Left hindlimb (tissue), 1 donor: Measurements from ENCODE around the gene KLHDC1.
"Not testable (repeated sequence)": the region's sequence is repeated elsewhere in the genome, so short reads cannot be mapped to it uniquely, and the experiment has no call there.

Experiments used
- DNase-seq: peaks from one replicate; pipeline ENCODE4 v3.0.0-alpha.2; 2018

The KLHDC1 gene, protein sequence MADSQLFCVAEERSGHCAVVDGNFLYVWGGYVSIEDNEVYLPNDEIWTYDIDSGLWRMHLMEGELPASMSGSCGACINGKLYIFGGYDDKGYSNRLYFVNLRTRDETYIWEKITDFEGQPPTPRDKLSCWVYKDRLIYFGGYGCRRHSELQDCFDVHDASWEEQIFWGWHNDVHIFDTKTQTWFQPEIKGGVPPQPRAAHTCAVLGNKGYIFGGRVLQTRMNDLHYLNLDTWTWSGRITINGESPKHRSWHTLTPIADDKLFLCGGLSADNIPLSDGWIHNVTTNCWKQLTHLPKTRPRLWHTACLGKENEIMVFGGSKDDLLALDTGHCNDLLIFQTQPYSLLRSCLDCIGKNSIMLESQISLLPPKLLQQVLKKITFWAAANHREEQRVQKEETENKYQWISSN

GRCh38 chr14:49692811-49693734, at the start of gene KLHDC1:
Gene KLHDC1 (plus strand): TSS chr14:49693120. CDS start chr14:49693195, 75 bp downstream.
- DNase-seq, result peak; percentile 92

DNA sequence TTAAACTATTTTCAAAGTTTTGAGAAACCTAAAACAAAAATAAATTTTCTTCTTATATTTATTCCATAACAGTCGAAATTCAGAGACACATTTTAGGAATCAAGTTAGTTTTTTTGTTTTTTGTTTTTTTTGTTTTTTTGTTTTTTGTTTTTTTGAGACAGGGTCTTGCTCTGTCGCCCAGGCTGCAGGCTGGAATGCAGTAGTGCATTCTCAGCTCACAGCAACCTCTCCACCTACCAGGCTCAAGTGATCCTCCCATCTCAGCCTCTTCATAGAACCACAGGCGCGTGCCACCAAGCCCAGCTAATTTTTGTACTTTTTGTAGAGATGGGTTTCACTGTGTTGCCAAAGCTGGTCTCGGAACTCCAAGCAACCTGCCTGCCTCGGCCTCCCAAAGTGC, 39.4 kb upstream of the KLHDC1 start:
- DNase-seq, result no peak

GRCh38 chr14:49654511-49654910, 38.4 kb upstream of the KLHDC1 start:
- no peak for DNase-seq

DNA sequence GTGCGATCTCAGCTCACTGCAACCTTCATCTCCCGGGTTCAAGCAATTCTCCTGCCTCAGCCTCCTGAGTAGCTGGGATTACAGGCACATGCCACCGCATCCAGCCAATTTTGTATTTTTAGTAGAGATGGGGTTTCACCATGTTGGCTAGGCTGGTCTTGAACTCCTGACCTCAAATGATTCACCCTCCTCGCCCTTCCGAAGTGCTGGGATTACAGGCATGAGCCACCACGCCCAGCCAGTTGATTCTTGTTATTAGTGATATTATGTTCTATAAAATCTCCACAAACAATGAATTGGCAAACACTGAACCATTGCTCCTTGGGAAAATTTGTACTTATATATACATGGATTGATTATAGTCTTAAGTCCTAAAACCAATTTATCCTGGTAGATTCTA, 35.4 kb upstream of the KLHDC1 start:
- DNase-seq, result not testable (repeated sequence)

DNA sequence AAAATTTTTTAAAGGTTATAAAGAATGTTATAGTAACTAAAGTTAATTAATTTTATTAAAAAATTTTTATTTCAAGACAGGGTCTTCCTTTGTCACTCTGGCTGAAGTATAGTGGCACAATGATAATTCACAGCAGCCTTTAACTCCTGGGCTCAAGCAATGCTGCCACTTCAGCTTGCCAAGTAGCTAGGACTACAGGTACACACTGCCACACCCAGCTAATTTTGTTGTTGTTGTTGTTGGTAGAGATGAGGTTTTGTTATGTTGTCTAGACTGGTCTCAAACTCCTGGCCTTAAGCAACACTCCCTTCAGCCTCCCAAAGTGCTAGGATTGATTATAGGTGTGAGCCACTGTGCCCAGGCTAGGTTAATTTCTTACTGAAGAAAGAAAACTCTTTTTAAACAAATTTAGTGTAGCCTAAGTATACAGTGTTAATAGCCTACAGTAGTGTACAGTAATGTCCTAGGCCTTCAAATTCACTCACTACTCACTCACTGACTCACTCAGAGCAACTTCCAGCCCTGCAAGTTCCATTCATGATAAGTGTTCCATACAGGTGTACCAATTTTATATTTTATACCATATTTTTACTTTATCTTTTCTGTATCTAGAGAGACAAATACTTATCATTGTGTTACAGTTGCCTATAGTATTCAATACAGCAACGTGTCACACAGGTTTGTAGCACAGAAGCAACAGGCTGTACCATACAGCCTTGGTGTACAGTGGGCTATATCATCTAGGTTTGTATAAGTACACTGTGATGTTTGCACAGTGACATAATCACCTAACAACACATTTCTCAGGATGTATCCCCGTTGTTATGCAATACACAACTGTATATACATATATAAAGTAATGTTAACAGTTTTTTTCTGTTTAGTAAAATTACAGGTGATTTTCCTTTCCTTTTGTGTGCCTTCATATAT, 33.1 kb upstream of the KLHDC1 start:
- DNase-seq, result no peak

DNA sequence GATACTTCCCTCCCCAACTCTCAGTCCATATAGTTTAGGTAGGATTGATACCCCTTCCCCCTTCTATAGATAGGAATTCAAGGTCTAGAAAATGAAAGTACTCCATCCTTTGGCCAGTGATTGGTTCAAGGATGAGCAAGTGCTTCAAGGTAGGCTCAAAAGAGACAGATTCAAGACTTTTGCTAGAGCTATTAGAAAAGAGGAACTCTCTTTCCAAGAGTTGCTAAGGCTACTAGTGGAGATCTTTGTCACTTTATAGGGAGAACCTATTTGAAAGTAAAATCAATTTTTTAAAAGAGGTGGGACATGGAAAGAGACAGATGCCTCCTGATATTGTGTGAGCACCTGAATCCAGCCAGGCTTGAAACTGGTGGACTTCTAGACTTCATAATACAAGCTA, 22.4 kb upstream of the KLHDC1 start:
- no peak for DNase-seq

DNA sequence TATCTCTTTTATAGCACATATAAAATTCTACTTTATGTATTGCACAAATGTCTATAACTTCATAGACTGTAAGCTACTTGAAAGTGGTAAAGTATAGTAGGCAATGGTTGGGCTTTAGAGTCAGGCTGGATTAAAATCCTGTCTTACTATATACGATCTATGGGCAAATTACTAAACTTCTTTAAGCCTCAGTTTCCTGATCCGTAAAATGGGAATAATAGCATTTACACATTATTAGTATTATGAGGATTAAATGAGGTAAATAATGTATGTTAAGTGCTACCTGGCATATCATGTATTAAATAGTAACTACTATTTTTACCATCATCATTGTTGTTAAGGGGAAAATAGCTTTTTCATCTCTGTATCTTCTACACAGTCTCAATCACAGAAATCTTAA, 19.3 kb upstream of the KLHDC1 start:
- DNase-seq, result no peak

DNA sequence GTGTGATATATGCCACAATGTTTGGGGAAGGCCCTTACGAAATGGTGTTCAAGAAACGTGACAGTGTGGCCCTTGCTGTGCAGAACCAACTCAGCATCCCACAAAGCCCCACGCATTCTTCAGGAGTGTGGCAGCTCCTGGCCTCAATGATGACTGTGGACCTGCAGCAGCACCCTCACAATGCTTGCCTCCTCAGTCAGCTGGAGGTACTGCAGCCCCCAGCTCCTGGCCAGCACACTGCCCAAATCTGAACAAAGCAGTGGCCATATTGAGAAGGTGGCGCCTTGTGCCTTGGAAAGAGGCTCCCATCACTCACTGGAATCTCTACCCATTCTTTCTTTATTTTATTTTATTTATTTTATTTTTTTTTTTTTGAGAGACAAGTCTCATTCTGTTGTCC, 15.3 kb upstream of the KLHDC1 start:
- DNase-seq, result no peak

- DNase-seq, result no peak
Measured at GRCh38 chr14:49679271-49679670, 13.6 kb upstream of the KLHDC1 start.

DNA sequence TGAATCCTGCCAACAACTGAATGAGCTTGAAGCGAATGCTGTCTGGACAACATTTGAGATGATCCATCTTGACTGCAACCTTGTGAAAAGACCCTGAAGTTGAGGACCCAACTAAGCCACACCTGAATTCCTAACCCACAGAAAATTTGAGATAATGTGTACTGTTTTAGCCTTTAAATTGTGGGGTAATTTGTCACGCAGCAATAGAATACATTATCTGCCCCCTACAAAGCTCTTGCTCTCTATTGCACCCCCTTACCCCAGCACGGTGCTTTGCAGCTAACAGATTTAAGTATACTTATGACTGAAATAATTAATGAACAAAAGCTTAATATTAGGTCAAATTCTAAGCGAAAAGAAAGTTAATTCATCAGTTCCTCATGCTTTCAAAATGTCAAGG, 6.5 kb upstream of the KLHDC1 start:
- no peak for DNase-seq

- DNase-seq, result peak; percentile 87
Measured at GRCh38 chr14:49687942-49688700, 4.8 kb upstream of the KLHDC1 start, which contains the start of gene POLE2. Gene POLE2 (minus strand): TSS chr14:49688214. CDS start chr14:49688203, 11 bp downstream.

DNA sequence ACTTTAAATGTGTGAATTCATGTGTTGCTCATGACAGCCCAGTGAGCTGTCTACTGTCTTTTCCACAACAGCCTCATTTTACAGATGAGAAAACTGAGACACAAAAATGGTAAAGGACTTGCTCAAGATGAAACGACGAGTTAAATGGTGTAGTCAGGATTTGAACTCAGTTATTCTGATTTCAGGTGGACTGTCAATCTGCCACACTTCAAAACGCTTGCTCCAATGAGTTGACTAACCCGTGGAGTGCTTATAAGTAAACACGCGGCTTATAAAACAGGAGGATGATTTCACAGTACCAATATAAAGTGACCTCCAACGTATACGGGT, 4.3 kb upstream of the KLHDC1 start:
- DNase-seq, result no peak

GRCh38 chr14:49691031-49691430, 1.9 kb upstream of the KLHDC1 start:
- DNase-seq, result no peak

- DNase-seq, result no peak
Measured at GRCh38 chr14:49692193-49692757, 645 bp upstream of the KLHDC1 start.

GRCh38 chr14:49693735-49694124, 810 bp downstream of the KLHDC1 start:
- DNase-seq, result not testable (repeated sequence)

- DNase-seq, result no peak
Measured at GRCh38 chr14:49702725-49703124, 9.8 kb downstream of the KLHDC1 start.

GRCh38 chr14:49703965-49704364, 11.0 kb downstream of the KLHDC1 start:
- DNase-seq, result no peak

- not testable (repeated sequence) for DNase-seq
Measured at GRCh38 chr14:49704471-49704870, 11.6 kb downstream of the KLHDC1 start.

GRCh38 chr14:49710993-49711392, 18.1 kb downstream of the KLHDC1 start:
- not testable (repeated sequence) for DNase-seq

- no peak for DNase-seq
Measured at GRCh38 chr14:49720744-49721143, 27.8 kb downstream of the KLHDC1 start.

DNA sequence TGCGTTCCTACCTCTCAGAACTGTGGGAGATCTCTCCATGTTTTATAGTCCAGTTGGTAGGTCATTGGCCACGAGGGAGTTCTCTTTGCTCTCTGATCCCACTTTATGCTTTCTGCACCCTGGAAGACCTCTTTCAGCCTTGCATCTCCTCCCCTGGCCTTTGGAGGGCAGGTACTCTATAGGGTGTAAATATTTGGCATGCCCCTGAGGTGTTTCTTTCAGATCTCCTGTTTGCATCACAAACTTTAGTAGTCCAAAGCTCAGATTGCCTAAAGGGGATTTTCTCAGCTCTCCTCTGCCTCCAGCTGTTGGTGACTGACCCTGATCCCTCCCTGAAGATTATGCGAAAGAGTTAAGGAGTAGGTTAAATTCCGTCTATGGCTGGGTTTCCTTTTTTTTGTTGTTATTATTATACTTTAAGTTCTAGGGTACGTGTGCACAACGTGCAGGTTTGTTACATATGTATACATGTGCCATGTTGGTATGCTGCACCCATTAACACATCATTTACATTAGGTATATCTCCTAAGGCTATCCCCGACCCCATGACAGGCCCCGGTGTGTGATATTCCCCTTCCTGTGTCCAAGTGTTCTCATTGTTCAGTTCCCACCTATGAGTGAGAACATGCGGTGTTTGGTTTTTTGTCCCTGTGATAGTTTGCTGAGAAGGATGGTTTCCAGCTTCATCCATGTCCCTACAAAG, 29.0 kb downstream of the KLHDC1 start:
- DNase-seq, result not testable (repeated sequence)
